Activated naive CD4-positive, alpha-beta T cell treated with anti-CD3 and anti-CD28 coated beads, Interleukin-2, amount 50 U/mL, for 16 hours (primary cell): ENCODE data around the gene TGM1.
A peak's percentile ranks its signal among the peaks of the same experiment; 100 is the strongest.
"Not testable (repeated sequence)": the region's sequence is repeated elsewhere in the genome, so short reads cannot be mapped to it uniquely, and the experiment has no call there.

Experiments
- DNase-seq: peaks from one replicate; pipeline ENCODE4 v3.0.0-alpha.2; 2020

TGM1 gene

GRCh38 chr14:24252289-24253124 lies 10.5 kb downstream of the TGM1 start:
- DNase-seq, result no peak

- DNase-seq, result no peak
Observed at GRCh38 chr14:24251880-24252288, 11.1 kb downstream of the TGM1 start.

GRCh38 chr14:24250354-24250753 lies 12.6 kb downstream of the TGM1 start:
- DNase-seq, result no peak

- DNase-seq, result no peak
Observed at GRCh38 chr14:24249230-24250021, 13.6 kb downstream of the TGM1 start.

- no peak for DNase-seq
Observed at GRCh38 chr14:24247422-24247821, 15.6 kb downstream of the TGM1 start.

- no peak for DNase-seq
Observed at GRCh38 chr14:24246765-24247212, 16.2 kb downstream of the TGM1 start.

GRCh38 chr14:24245350-24245749 lies 17.6 kb downstream of the TGM1 start:
- DNase-seq, result not testable (repeated sequence)

GRCh38 chr14:24243336-24243836 lies 19.6 kb downstream of the TGM1 start:
- DNase-seq, result no peak

GRCh38 chr14:24241829-24242443 lies 21.0 kb downstream of the TGM1 start:
- peak; percentile 96 for DNase-seq

GRCh38 chr14:24240110-24240918 lies 22.7 kb downstream of the TGM1 start:
- DNase-seq, result no peak

- DNase-seq, result no peak
Observed at GRCh38 chr14:24238527-24239037, 24.4 kb downstream of the TGM1 start.

GRCh38 chr14:24238123-24238522 lies 24.9 kb downstream of the TGM1 start:
- DNase-seq, result no peak

- no peak for DNase-seq
Observed at GRCh38 chr14:24237463-24237955, 25.5 kb downstream of the TGM1 start.

GRCh38 chr14:24236689-24237462 lies 26.1 kb downstream of the TGM1 start:
- DNase-seq, result no peak

GRCh38 chr14:24235804-24236688 lies 26.9 kb downstream of the TGM1 start:
- DNase-seq, result no peak

- no peak for DNase-seq
Observed at GRCh38 chr14:24234095-24235005, 28.6 kb downstream of the TGM1 start.

GRCh38 chr14:24233538-24233866 lies 29.5 kb downstream of the TGM1 start:
- no peak for DNase-seq

- no peak for DNase-seq
Observed at GRCh38 chr14:24232645-24233537, 30.1 kb downstream of the TGM1 start, which contains the start of gene GMPR2. Gene GMPR2 (plus strand): TSS chr14:24232929. CDS start chr14:24233254, 325 bp downstream.
